ENCODE results near the gene AGER. TPM values are rescaled to one million over a fixed set of nuclear protein-coding genes. Genes with fewer than 3 reads are reported as not detected.
"Not testable (repeated sequence)": the region's sequence is repeated elsewhere in the genome, so short reads cannot be mapped to it uniquely, and the experiment has no call there.

The AGER gene
- total and polyA plus RNA-seq, 9 of the 15 experiments (the other 6 are each of a cell fraction or from before 2014, with no cell fraction given): 1.2 to 11.5 (median 4.1) TPM

DNA sequence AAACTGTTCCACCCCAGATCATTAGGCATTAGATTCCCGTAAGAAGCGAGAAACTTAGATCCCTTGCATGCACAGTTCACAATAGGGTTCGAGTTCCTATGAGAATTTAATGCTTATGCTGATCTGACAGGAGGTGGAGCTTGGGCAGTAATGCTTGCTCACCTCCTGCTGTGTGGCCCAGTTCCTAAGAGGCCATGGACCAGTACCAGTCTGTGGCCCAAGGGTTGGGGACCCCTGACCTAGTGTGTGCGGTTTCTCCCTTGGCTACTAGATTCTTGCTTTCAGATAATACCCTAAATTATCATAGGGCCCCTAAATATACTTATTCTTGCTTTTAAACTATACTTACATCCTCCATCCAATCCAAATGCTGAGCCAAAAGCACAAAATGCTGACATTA, 10.3 kb upstream of the AGER start:
- 77% methylated on average over 4 of the region's 4 CpGs for WGBS (ENCODE audit: insufficient coverage, low coverage, missing lambda C conversion rate)
- ChIA-PET CTCF (ENCODE audit: low intra/inter-chr PET ratio) (interaction anchor here (0.6 to 1.1 kb wide), 3 partner anchors 19 to 77 kb away, joined by 3 to 6 read pairs (median 3); no protein-coding TSS in a partner anchor), POLR2A (interaction anchor here (1.0 to 2.1 kb wide), 4 partner anchors 15 to 112 kb away, joined by 3 to 23 read pairs (median 6); partner anchors contain the start of genes FKBPL and RNF5)
- Histone ChIP-seq H3K36me3 (ENCODE audit: control insufficient read depth, insufficient read depth, low read length) (no peaks in the 10 kb centered on the region; the same call in 2 of the 3 replicates), H3K4me1 (replicated peaks in 1 of 2; ENCODE audit: control insufficient read depth in 2 of 2, insufficient read depth in 2 of 2, low read length in 2 of 2) (peaks cover 63 to 66% of the 10 kb centered on the region in 2 experiments), H3K27ac (ENCODE audit: extremely low read depth, low read depth, low read length) (no peak overlapping the region), H3K4me2 (ENCODE audit: insufficient read depth, low read length) (peak overlapping the region; percentile 89; the same call in 1 of the 2 replicates), H3K4me3 (no peak overlapping the region), H3K9me1 (ENCODE audit: control insufficient read depth, insufficient read depth, low read length) (no peaks in the 10 kb centered on the region), H3K9ac (ENCODE audit: insufficient read depth in 1 of 2, low read depth in 2 of 2, low read length in 2 of 2) (peak overlapping the region in 1 of 2 experiments; percentile 75; a peak in 2 of 4 replicates), H3K9me3 (replicated peaks; ENCODE audit: control insufficient read depth, insufficient read depth, low read depth, low read length) (no peaks in the 10 kb centered on the region), H2AFZ (ENCODE audit: low read depth, low read length) (no peak overlapping the region), H3K79me2 (ENCODE audit: control insufficient read depth, insufficient read depth, low read length) (peaks cover 40% of the 10 kb centered on the region), H3K27me3 (ENCODE audit: control insufficient read depth in 2 of 2, insufficient read depth in 2 of 2, low read length in 2 of 2) (no peaks in the 10 kb centered on the region), H4K20me1 (replicated peaks; ENCODE audit: control insufficient read depth, insufficient read depth, low read length) (no peaks in the 10 kb centered on the region)
- ATAC-seq (no peak), DNase-seq (ENCODE audit: extremely low read depth in 1 of 4, low spot score in 3 of 4) (peak in 1 of 4 experiments; percentile 18), FAIRE-seq (peak; percentile 59)
- no TSS peak for BruUV-seq (replicated peaks)
- intact Hi-C loops (cut with micrococcal nuclease): loop anchor here (2.0 to 10.0 kb wide), 2 partner anchors 26 to 290 kb away; partner anchors contain the start of gene ZBTB12
- in situ Hi-C loops (cut with MboI): no loop called here
- TF ChIP-seq, protein P1, sequence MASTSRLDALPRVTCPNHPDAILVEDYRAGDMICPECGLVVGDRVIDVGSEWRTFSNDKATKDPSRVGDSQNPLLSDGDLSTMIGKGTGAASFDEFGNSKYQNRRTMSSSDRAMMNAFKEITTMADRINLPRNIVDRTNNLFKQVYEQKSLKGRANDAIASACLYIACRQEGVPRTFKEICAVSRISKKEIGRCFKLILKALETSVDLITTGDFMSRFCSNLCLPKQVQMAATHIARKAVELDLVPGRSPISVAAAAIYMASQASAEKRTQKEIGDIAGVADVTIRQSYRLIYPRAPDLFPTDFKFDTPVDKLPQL (IDR thresholded peaks at IDR 0.05; ENCODE audit: extremely low read depth, insufficient read length): no peak

DNA sequence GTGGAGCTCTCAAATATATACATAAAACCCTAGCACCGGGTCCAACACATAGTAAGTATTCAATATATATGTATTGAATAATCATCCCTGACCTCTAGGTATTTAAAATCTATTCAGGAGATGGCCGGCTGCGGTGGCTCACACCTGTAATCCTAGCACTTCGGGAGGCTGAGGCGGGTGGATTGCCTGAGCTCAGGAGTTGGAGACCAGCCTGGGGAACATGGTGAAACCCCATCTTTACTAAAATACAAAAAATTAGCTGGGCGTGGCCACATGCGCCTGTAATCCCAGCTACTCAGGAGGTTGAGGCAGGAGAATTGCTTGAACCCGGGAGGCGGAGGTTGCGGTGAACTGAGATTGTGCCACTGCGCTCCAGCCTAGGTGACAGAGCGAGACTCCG, 9.0 kb upstream of the AGER start:
- H2AFZ ChIP-seq (ENCODE audit: low read depth, low read length): peak overlapping the region; percentile 97
- peak overlapping the region; percentile 79 for H3K4me3 ChIP-seq
- POLR2A ChIA-PET: interaction anchor here (0.6 to 1.4 kb wide), 4 partner anchors 10 to 629 kb away, joined by 3 to 6 read pairs (median 3); no protein-coding TSS in a partner anchor
- ATAC-seq; in situ Hi-C loops (cut with MboI); H3K36me3 ChIP-seq (ENCODE audit: control insufficient read depth, insufficient read depth, low read length); CTCF ChIA-PET (ENCODE audit: low intra/inter-chr PET ratio); DNase-seq (ENCODE audit: extremely low read depth in 1 of 4, low spot score in 3 of 4); BruUV-seq (replicated peaks); H4K20me1 ChIP-seq (replicated peaks; ENCODE audit: control insufficient read depth, insufficient read depth, low read length); H3K9me3 ChIP-seq (replicated peaks; ENCODE audit: control insufficient read depth, insufficient read depth, low read depth, low read length); H3K27me3 ChIP-seq (ENCODE audit: control insufficient read depth in 2 of 2, insufficient read depth in 2 of 2, low read length in 2 of 2); H3K9me1 ChIP-seq (ENCODE audit: control insufficient read depth, insufficient read depth, low read length); FAIRE-seq; TF ChIP-seq NR2C2 (CRISPR knock-in tag; IDR thresholded peaks at IDR 0.05): not testable (repeated sequence)
- peak overlapping the region; percentile 94 for H3K4me2 ChIP-seq (ENCODE audit: insufficient read depth, low read length)
- peak overlapping the region; percentile 93 for H3K27ac ChIP-seq (ENCODE audit: extremely low read depth, low read depth, low read length)
- H3K4me1 ChIP-seq (replicated peaks in 1 of 2; ENCODE audit: control insufficient read depth in 2 of 2, insufficient read depth in 2 of 2, low read length in 2 of 2): peaks cover 73 to 74% of the 10 kb centered on the region in 2 experiments
- WGBS (ENCODE audit: insufficient coverage, low coverage, missing lambda C conversion rate): 76% methylated on average over 13 of the region's 13 CpGs
- H3K9ac ChIP-seq (ENCODE audit: insufficient read depth in 1 of 2, low read depth in 2 of 2, low read length in 2 of 2): peak overlapping the region; percentile 75 to 85; a peak in 3 of 4 replicates
- intact Hi-C loops (cut with micrococcal nuclease): loop anchor here (10.0 kb wide), 1 partner anchor 288 kb away; the partner anchor contains the start of gene ZBTB12
- peaks cover 53% of the 10 kb centered on the region for H3K79me2 ChIP-seq (ENCODE audit: control insufficient read depth, insufficient read depth, low read length)
- 0 out of 2 replicates have a peak, but pooled peaks have one; percentile 10 for TF ChIP-seq PML (IDR thresholded peaks at IDR 0.05; ENCODE audit: low read length)
- TF ChIP-seq ARNT (IDR thresholded peaks at IDR 0.05): peak in 1 of 2 experiments; percentile 46; a peak in 1 of 4 replicates
- 0 out of 2 replicates have a peak, but pooled peaks have one; percentile 31 for TF ChIP-seq NR2C2 (tag; IDR thresholded peaks at IDR 0.05)
- TF ChIP-seq GABPA (tag; conservative IDR thresholded peaks at IDR 0.05; ENCODE audit: low read depth): peak; percentile 58
- 0 out of 2 replicates have a peak, but pooled peaks have one; percentile 12 for TF ChIP-seq GABPB1 (CRISPR knock-in tag; IDR thresholded peaks at IDR 0.05)
- TF ChIP-seq LEF1 (IDR thresholded peaks at IDR 0.05): 0 out of 2 replicates have a peak, but pooled peaks have one; percentile 6
- TF ChIP-seq ZNF589 (CRISPR knock-in tag; IDR thresholded peaks at IDR 0.05; ENCODE audit: low read depth): peak; percentile 70; the same call in 1 of the 2 replicates
- 0 out of 2 replicates have a peak, but pooled peaks have one; percentile 41 for TF ChIP-seq NFRKB (IDR thresholded peaks at IDR 0.05; ENCODE audit: low read depth)
- TF ChIP-seq, protein P2, sequence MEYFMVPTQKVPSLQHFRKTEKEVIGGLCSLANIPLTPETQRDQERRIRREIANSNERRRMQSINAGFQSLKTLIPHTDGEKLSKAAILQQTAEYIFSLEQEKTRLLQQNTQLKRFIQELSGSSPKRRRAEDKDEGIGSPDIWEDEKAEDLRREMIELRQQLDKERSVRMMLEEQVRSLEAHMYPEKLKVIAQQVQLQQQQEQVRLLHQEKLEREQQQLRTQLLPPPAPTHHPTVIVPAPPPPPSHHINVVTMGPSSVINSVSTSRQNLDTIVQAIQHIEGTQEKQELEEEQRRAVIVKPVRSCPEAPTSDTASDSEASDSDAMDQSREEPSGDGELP (CRISPR knock-in tag; IDR thresholded peaks at IDR 0.05; ENCODE audit: borderline replicate concordance): 0 out of 2 replicates have a peak, but pooled peaks have one; percentile 20
